ENCODE results near the gene TAB3. TPM values are rescaled to one million over a fixed set of nuclear protein-coding genes. Genes with fewer than 3 reads are reported as not detected.
"Not testable (repeated sequence)": the region's sequence is repeated elsewhere in the genome, so short reads cannot be mapped to it uniquely, and the experiment has no call there.

Gene TAB3
- total RNA-seq, 1 experiment from 2014 or later, result 9.5 TPM

DNA sequence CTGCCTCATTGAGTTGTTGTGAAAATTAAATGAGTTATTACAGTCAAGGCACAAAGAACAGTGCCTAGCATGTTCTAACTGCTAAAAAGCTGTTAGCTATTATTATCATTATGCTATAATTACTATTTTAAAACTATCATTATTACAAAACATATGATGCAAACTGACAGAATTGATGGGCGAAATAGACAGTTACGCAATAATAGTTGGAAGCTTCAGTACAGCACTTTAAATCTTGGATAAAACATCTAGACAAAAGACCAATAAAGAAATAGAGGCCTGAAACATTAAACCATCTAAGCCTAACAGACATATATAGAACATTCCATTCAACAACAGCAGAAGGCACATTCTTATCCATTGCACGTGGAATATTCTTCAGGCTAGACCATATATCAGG lies 73.0 kb downstream of the TAB3 start:
- no peak for DNase-seq (ENCODE audit: low read depth)

DNA sequence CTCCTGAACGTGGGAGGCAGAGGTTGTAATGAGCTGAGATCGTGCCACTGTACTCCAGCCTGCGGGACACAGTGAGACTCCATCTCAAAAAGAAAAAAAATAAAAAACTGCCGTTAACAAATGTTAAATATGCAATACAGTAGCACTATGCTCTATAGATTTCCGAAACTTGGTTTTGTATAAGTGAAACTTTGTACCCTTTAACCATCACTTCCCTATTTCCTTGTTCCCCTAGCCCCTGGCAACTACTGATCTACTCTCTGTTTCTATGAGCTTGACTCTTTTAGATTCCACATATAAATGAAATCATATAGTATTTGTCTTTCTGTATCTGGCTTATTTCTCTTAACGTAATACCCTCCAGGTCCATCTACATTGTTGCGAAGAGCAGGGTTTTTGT lies 74.1 kb downstream of the TAB3 start:
- no peak for DNase-seq (ENCODE audit: low read depth)

DNA sequence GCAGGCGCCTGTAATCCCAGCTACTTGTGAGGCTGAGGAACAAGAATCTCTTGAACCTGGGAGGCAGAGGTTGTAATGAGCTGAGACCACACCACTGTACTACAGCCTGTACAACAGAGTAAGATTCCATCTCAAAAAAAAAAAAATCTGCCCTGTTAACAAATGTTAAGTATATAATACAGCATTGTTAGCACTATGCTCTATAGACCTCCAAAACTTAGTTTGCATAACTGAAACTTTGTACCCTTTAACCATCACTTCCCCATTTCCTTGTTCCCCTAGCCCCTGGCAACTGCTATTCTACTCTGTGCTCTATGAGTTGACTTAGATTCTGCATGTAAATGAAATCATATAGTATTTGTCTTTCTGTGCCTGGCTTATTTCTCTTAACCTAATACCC lies 76.7 kb downstream of the TAB3 start:
- no peak for DNase-seq (ENCODE audit: low read depth)

DNA sequence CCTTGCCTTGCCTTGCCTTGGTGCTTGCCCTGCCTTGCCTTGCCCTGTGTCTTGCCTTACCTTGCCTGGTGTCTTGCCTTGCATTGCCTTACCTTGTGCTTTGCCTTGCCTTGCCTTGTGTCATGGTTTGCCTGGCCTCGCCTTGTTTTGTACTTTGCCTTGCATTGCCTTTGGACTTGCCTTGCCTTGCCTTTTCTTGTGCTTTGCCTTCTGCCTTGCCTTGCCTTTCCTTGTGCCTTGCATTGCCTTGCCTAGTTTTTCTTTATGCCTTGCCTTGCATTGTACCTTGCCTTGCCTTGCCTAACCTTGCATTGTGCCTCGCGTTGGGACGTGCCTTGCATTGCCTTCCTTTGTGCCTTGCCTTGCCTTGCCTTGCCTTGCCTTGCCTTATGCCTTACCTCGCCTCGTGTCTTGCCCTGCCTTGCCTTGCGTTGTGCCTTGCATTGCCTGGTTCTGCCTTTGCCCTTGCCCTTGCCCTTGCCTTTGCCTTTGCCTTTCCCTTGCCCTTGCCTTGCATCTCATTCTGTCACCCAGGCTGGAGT lies 82.8 kb downstream of the TAB3 start:
- DNase-seq (ENCODE audit: low read depth), result no peak

DNA sequence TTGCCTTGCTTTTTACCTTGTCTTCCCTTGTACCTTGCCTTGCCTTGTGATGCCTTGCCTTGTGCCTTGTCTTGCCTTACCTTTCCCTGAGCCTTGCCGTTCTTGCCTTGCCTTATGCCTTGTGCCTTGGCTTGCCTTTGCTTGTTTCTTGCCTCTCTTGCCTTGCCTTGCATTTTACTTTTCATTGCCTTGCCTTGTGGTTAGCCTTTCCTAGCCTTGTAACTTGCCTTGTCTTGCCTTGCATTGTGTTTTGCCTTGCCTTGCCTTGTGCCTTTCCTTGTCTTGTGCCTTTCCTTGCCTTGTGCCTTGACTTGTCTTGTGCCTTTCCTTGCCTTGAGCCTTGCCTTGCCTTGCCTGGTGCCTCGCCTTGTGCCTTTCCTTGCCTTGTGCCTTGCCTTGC lies 84.6 kb downstream of the TAB3 start:
- DNase-seq (ENCODE audit: low read depth), result no peak

DNA sequence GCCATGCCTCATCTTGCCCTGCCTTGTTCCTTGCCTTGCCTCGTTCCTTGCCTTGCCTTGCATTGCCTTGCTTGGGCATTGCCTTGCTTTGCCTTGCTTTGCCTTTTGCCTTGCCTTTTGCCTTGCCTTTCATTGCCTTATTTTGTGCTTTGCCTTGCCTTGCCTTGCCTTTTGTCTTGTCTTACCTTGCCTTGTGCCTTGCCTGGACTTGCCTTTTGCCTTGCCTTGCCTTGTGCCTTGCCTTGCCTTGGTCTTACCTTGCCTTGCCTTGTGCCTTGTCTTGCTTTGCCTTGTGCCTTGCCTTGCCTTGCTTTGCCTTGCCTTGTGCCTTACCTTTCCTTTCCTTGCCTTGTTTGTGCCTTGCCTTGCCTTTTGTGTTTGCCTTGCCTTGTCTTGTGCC lies 88.2 kb downstream of the TAB3 start:
- DNase-seq (ENCODE audit: low read depth), result no peak

DNA sequence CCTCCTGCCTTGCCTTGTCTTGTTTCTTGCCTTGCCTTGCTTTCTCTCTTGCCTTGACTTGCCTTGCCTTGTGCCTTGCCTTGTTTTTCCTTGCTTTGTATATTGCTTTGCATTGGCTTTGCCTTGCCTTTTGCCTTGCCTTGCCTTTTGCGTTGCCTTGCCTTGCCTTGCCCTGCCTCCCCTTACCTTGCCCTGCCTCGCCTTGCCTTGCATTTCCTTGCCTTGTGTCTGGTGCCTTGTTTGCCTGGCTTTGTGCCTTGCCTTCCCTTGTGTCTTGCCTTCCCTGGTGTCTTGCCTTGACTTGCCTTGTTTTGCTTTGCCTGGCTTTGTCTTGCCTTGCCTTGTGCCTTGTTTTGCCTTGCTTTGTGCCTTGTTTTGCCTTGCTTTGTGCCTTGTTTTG lies 89.7 kb downstream of the TAB3 start:
- no peak for DNase-seq (ENCODE audit: low read depth)

DNA sequence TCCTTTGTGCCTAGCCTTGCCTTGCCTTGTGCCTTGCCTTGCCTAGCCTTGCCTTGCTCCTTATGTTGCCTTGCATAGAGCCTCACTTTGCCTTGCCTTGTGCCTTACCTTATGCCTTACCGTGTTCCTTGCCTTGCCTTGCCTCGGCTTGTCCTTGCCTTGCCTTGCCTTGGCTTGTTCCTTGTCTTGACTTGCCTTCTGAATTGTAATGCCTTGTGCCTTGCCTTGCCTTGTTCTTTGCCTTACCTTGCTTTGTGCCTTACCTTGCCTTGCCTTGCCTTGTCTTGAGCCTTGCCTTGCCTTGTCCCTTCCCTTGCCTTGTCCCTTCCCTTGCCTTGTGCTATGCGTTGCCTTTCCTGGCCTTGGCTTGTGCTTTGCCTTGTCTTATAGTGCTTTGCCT lies 90.2 kb downstream of the TAB3 start:
- no peak for DNase-seq (ENCODE audit: low read depth)

DNA sequence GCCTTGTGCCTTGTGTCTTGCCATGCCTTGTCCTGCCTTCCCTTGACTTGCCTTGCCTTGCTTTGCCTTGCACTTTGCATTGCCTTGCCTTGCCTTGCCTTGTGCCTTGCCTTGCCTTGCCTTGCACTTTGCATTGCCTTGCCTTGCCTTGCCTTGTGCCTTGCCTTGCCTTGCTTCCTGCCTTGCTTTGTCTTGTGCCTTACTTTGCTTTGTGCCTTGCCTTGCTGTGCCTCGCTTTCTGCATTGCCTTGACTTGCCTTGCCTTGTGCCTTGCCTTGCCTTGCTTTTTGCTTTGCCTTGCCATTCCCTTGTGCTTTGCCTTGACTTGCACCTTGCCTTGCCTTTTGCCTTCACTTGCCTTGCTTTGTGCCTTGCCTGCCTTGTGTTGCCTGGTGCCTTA lies 91.8 kb downstream of the TAB3 start:
- DNase-seq (ENCODE audit: low read depth), result not testable (repeated sequence)

DNA sequence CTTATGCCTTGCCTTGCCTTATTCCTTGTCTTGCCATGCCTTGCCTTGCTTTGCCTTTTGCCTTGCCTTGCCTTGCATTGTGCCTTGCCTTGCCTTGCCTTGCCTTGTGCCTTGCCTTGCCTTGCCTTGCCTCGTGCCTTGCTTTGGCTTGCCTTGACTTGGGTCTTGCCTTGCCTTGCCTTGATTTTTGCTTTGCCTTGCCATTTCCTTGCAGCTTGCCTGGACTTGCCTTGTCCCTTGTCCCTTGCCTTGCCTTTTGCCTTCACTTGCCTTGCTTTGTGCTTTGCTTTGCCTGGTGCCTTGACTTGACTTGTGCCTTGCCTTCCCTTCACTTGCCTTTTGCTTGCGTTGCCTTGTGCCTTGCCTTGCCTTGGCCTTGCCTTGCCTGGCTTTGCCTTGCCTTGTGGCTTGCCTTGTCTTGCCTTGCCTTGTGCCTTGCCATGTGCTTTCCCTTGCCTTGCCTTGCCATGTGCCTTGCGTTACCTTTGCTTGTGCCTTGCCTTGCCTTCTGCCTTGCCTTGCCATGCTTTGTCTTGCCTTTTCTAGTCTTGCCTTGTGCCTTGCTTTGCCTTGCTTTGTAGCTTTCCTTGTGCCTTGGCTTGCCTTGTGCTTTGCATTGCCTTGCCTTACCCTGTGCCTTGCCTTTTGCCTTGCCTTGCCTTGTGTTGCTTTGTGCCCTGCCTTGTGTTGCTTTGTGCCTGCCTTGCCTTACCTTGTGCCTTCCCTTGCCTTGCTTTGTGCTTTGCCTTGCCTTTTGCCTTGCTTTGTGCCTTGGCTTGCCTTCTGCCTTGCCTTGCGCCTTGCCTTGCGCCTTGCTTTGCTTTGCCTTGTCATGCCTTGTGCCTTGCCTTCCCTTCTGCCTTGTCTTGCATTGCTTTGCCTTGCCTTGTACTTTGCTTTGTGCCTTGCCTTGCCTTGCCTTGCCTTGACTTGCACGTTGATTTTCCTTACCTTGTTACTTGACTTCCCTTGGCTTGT lies 92.8 kb downstream of the TAB3 start:
- no peak for DNase-seq (ENCODE audit: low read depth)

DNA sequence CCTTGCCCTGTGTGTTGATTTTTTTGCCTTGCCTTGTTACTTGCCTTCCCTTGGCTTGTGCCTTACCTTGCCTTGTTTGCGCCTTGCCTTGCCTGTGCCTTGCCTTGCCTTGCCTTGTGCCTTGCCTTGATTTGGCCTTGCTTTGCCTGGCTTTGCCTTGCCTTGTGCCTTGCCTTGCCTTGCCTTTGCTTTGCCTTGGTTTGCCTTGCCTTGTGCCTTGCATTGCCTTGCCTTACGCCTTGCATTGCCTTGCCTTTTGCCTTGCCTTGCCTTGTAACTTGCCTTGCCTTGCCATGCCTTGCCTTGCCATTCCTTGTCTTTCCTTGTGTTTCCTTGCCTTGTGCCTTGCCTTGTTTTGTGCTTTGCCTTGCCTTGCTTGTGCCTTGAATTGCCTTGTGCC lies 94.6 kb downstream of the TAB3 start:
- no peak for DNase-seq (ENCODE audit: low read depth)

DNA sequence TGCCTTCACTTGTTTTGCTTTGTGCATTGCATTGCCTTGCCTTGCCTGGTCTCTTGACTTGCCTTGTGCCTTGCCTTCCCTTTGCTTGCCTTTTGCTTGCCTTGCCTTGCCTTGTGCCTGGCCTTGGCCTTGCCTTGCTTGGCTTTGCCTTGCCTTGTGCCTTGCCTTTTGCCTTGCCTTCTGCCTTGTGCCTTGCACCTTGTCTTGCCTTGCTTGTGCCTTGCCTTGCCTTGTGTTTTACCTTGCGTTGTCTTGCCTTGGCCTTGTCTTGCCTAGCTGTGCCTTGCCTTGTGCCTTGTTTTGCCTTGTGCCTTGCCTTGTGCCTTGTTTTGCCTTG lies 95.3 kb downstream of the TAB3 start:
- no peak for DNase-seq (ENCODE audit: low read depth)

DNA sequence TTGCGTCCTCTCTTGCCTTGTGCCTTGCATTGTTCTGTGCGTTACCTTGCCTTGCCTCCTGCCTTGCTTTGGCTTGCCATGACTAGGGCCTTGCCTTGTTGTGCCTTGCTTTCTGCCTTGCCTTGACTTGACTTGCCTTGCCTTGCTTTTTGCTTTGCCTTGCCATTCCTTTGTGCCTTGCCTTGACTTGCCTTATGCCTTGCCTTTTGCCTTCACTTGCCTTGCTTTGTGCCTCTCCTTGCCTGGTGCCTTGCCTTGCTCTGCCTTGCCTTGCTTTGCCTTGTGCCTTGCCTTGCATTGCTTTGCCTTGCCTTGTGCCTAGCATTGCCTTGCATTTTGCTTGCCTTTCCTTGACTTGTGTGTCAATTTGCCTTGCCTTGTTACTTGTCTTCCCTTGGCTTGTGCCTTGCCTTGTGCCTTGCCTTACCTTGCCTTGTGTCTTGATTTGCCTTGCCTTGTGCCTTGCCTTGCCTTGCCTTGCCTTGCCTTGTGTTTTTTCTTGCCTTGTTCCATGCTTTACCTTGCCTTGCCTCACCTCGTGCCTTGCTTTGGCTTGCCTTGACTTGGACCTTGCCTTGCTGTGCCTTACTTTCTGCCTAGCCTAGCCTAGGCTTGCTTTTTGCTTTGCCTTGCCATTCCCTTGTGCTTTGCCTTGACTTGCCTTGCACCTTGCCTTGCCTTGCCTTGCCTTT lies 95.8 kb downstream of the TAB3 start:
- no peak for DNase-seq (ENCODE audit: low read depth)

DNA sequence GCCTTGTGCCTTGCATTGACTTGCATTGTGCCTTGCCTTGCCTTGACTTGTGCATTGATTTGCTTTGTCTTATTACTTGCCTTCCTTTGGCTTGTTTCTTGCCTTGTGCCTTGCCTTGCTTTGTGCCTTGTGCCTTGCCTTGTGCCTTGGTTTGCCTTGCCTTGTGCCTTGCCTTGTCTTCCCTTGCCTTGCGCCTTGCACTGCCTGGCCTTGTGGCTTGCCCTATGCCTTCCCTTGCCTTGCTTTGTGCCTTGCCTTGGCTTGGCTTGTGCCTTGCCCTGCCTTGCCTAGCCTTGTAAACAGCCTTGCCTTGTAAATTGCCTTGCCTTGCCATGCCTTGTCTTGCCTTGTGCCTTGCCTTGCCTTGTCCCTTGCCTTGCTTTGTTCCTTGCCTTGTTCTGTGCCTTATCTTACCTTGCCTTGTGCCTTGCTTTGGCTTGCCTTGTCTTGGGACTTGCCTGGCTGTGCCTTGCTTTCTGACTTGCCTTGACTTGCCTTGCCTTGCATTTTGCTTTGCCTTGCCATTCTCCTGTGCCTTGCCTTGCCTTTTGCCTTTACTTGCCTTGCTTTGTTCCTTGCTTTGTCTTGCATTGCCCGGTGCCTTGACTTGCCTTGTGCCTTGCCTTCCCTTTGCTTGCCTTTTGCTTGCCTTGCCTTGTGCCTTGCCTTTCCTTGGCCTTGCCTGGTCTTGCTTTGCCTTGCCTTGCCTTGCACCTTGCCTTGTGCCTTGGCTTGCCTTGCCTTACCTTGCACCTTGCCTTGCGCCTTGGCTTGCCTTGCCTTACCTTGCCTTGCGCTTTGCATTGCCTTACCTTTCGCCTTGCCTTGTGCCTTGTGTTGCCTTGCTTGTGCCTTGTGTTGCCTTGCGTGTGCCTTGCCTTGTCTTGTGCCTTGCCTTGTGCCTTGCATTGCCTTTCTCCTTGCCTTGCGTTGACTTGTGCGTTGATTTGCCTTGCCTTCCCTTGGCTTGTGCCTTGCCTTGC lies 97.5 kb downstream of the TAB3 start:
- no peak for DNase-seq (ENCODE audit: low read depth)

DNA sequence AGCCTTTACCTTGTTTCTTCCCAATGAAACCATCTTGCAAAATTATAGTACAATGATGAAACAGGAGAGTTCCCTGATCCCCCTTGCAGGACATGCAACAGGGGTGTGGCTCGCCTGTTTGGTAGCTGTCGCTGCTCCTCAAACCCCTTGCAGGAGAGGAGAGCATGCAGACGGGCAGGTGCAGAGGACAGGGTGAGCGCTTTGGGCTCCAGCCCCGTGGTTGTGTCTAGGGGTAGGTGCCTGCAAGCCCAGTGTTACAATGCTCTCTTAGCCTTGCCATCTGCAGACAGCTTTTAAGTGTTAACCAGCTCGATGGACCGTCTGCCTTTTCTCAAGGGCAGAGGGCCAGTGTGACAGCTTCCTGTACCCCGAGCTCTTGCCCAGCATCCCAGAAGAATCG lies 102.0 kb downstream of the TAB3 start:
- DNase-seq (ENCODE audit: low read depth), result no peak

DNA sequence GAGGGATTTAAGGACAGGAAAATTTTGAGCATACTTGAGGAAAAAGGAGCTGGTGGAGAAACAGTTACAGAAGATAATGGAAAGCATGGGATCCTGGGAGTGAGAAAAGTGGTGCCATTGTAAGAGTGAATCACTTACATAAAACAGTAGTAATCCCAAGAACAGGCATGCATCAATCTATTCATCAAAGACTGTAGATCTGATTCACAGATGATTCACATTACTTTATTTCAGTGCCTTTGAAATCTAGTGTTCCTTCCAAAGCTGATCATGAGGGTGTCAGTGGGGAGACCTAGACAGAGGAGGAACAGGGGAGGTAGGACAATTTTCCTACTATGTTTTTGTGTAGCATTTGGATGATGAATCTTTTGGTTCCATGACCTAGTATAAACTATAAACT lies 102.7 kb downstream of the TAB3 start:
- no peak for DNase-seq (ENCODE audit: low read depth)

DNA sequence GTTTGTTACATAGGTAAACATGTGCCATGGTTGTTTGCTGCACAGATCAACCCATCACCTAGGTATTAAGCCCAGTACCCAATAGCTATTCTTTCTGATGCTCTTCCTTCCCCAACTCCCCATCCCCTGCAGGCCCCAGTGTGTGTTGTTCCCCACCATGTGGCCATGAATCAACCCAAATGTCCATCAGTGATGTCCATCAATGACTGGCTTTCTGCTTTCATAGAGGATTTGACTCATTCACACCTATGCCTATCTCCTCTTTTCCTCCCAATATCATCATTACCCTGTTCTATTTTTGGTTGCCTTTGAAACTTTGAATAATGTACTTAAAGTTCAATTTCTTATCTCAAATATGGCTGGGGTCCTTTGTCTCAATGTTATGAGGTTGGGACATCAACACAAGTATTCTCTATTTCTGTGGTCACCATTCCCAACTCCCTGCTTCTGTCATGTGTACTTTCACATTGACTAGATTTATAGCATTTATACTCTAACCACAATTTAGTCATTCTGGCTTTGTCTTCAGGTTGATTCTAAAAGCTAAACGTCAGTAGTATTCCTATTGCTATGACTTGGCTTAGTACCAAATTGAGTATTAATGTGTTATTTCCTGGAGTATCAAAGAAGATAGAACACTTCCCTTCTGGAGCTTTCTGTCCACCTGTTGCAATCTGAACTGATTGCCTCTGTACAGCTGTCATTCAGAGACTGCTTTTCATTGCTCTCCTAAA lies 107.2 kb downstream of the TAB3 start:
- DNase-seq (ENCODE audit: low read depth), result no peak

DNA sequence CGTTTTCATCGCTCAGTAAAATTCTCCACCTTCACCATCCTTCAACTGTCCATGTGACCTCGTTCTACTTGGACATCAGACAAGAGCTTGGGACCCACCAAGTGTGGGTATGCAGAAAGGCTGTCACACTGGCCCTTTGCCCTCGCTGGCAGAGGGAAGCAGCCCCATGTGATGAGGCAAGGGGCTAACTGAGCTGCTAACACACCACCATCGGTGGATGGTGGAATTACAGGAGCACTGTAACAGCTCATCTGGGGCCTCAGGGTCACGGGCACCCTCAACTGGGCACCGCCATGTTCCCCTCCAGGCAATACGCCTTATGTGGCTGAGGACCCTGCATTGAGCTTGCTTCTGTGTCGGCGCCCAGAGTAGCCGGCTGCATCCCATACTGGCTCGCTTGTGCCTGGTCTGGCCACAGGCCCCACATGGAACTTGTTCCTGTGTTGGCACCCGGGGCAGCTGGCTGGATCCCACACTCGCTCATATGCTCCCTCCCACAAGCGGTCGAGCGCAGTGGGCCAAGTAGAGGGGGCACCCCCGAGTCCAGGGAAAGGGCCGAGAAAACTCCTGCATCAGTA lies 109.5 kb downstream of the TAB3 start:
- DNase-seq (ENCODE audit: low read depth), result no peak

DNA sequence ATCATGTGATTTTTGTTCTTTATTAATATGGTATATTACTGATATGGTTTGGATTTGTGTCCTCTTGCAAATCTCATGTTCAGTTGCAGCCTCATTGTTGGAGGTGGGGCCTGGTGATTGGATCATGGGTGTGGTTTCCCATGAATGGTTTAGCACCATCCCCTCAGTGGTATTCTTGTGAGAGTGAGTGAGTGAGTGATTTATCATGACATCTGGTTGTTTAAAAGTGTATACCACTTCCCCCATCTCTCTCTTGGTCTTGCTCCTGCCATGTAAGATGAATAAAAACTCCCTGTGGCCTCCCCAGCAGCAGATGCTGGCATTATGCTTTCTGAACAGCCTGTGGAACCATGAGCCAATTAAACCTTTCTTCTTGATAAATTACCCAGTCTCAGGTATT lies 111.5 kb downstream of the TAB3 start:
- DNase-seq (ENCODE audit: low read depth), result no peak

Measured in Daoy (cell line).